Stimulated activated CD8-positive, alpha-beta memory T cell treated with anti-CD3 and anti-CD28 coated beads, Interleukin-7, amount 100 ng/mL, for 1 hour (primary cell): ENCODE data around the gene PAQR6.

Experiments
- DNase-seq, 2 donors: peaks; one replicate each; pipeline ENCODE4 v3.0.0-alpha.2; 2020; ENCODE audit warnings: low read depth in 2 of 2

PAQR6 gene

DNA sequence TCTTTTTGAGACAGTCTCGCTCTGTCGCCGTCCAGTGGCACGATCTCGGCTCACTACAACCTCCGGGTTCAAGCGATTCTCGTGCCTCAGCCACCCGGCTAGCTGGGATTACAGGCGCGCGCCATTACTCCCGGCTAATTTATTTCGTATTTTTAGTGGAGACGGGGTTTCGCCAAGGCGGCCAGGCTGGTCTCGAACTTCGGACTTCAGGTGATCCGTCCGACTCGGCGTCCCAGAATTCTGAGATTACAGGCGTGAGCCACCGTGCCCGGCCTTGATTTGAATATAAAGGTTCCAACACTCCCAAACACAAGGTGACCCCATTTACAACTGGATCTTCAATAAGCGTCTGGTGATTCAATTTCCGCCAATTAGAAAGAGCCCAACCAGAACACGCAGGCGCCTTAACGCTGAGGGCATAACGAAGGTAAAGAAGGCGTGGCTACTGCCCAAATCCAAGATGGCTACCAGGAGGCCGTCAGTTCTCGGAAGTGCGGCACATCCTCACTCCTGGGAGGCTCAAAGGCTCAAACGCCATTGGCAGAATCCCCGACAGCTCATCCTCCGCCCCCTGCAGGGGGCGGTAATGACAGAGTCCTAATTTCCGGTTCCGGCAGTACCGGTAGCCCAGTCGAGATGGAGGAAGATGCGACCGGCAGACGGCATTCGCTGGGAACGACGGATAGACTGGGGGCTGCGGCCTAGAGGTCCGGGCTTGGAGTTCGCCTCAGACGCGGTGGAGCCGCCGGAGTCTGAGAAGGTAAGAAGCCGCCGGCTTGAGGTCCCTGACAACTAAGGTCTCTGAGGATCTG lies 54.2 kb downstream of the PAQR6 start, which contains the start of gene SLC25A44:
Gene SLC25A44, plus strand, starts transcription at position 617 of the 812 bp plus-strand sequence. CDS start 5,744 bp downstream, outside the sequence.
- peak; percentile 88 to 94 for DNase-seq
